ENCODE data around the gene MAP1B.

The MAP1B gene

GRCh38 chr5:72251386-72251785 is 144.1 kb downstream of the MAP1B start:
- DNase-seq (ENCODE audit: low spot score), result no peak

GRCh38 chr5:72252008-72252407 is 144.7 kb downstream of the MAP1B start:
- no peak for DNase-seq (ENCODE audit: low spot score)

GRCh38 chr5:72252574-72253155 is 145.4 kb downstream of the MAP1B start:
- no peak for DNase-seq (ENCODE audit: low spot score)

GRCh38 chr5:72255237-72255636 is 148.0 kb downstream of the MAP1B start:
- no peak for DNase-seq (ENCODE audit: low spot score)

- no peak for DNase-seq (ENCODE audit: low spot score)
These were observed 148.4 kb downstream of the MAP1B start for GRCh38 chr5:72255670-72256069.

GRCh38 chr5:72256536-72256935 is 149.3 kb downstream of the MAP1B start:
- no peak for DNase-seq (ENCODE audit: low spot score)
